Measurements from ENCODE around the gene EEFSEC.

DNA sequence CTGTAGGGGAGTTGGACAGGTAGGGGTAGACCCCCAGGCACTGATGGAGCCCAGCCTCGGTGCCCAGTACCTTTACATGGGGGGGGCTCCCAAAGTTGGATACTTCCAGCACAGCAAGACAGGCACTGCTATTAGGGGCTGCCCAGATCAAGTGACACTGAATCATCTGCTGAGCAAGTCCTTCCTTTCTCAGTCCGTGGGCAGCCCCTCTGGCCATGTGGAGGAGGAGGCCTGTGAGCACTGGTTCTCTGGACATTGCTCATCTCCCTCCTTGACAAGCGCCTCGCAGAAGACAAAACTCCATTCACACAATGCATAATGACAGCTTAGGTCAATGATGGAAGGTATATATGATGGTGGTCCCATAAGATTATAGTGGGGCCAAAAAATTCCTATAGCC lies 35.7 kb downstream of the EEFSEC start:
- TF ChIP-seq, protein P1, sequence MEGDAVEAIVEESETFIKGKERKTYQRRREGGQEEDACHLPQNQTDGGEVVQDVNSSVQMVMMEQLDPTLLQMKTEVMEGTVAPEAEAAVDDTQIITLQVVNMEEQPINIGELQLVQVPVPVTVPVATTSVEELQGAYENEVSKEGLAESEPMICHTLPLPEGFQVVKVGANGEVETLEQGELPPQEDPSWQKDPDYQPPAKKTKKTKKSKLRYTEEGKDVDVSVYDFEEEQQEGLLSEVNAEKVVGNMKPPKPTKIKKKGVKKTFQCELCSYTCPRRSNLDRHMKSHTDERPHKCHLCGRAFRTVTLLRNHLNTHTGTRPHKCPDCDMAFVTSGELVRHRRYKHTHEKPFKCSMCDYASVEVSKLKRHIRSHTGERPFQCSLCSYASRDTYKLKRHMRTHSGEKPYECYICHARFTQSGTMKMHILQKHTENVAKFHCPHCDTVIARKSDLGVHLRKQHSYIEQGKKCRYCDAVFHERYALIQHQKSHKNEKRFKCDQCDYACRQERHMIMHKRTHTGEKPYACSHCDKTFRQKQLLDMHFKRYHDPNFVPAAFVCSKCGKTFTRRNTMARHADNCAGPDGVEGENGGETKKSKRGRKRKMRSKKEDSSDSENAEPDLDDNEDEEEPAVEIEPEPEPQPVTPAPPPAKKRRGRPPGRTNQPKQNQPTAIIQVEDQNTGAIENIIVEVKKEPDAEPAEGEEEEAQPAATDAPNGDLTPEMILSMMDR (IDR thresholded peaks at IDR 0.05) = no peak
- no peak for TF ChIP-seq POLR2A (IDR thresholded peaks at IDR 0.05)

Measured in breast epithelium (tissue), 3 donors.